IMR-90 (cell line): ENCODE data around the gene ADARB2. TPM values are rescaled to one million over a fixed set of nuclear protein-coding genes. Genes with fewer than 3 reads are reported as not detected.

Experiments
- ATAC-seq: fragments of 200-7000 bp; cut with Tn5 transposase; 2 replicates; pipeline ENCODE4 v1.9.1; 2020; ENCODE audit warnings: low read depth, mild to moderate bottlenecking, moderate library complexity
- BruUV-seq: library from RNA; stranded (reverse); fragments of 400-500 nt; replicated peaks from 2 replicates; lab custom pipeline; 2021; lab: Mats Ljungman, UMichigan
- CTCF ChIA-PET: fragments of 300-600 bp; formaldehyde crosslinking; extraction: SDS; loops from one replicate; lab custom pipeline; 2021; ENCODE audit warnings: antibody characterized with exemption; lab: Yijun Ruan, JAX
- POLR2A ChIA-PET: fragments of 300-600 bp; sonication (Branson Sonifier 250); formaldehyde crosslinking; loops from one replicate; lab custom pipeline; 2022; ENCODE audit warnings: antibody characterized with exemption; ENCODE audit not compliant: unreplicated experiment; lab: Charles Lee
- DNase-seq: peaks from one replicate; pipeline ENCODE4 v3.0.0; 2013
- H2AFZ ChIP-seq: replicated peaks from 2 replicates; pipeline ENCODE3; 2013; ENCODE audit warnings: low read length, mild to moderate bottlenecking; ENCODE audit not compliant: poor library complexity
- H2AK5ac ChIP-seq: 2 replicates; pipeline ENCODE4 v1.6.1; 2013; ENCODE audit warnings: low read depth, low read length, inconsistent platforms
- H2AK9ac ChIP-seq: replicated peaks from 2 replicates; pipeline ENCODE3; 2013; ENCODE audit warnings: mild to moderate bottlenecking, low read depth, low read length, moderate library complexity; ENCODE audit not compliant: poor library complexity
- H2BK120ac ChIP-seq: 2 replicates; pipeline ENCODE4 v1.6.1; 2013; ENCODE audit warnings: low read depth, low read length, inconsistent platforms
- H2BK15ac ChIP-seq: 3 replicates; pipeline ENCODE4 v1.6.1; 2013; ENCODE audit warnings: low read depth, low read length, inconsistent platforms
- H2BK20ac ChIP-seq: 2 replicates; pipeline ENCODE4 v1.6.1; 2013; ENCODE audit warnings: low read depth, mild to moderate bottlenecking, inconsistent platforms, low read length, moderate library complexity
- H2BK5ac ChIP-seq: 2 replicates; pipeline ENCODE4 v1.6.1; 2013; ENCODE audit warnings: mild to moderate bottlenecking, low read depth, low read length, inconsistent platforms; ENCODE audit not compliant: poor library complexity, severe bottlenecking
- H3K14ac ChIP-seq: replicated peaks from 2 replicates; pipeline ENCODE4 v1.6.1; 2013; ENCODE audit warnings: low read depth, low read length, inconsistent platforms
- H3K18ac ChIP-seq: 2 replicates; pipeline ENCODE4 v1.6.1; 2013; ENCODE audit warnings: low read depth, low read length, control low read depth
- H3K23ac ChIP-seq: 2 replicates; pipeline ENCODE4 v1.6.1; 2013; ENCODE audit warnings: low read depth, low read length, inconsistent platforms
- H3K27ac ChIP-seq: 2 replicates; pipeline ENCODE4 v1.5.1; 2013; ENCODE audit warnings: mild to moderate bottlenecking, control low read depth, low read length; ENCODE audit not compliant: insufficient read depth
- H3K27me3 ChIP-seq: 2 replicates; pipeline ENCODE4 v1.6.1; 2013; ENCODE audit warnings: low read length; ENCODE audit not compliant: control insufficient read depth, insufficient read depth
- H3K36me3 ChIP-seq: 2 replicates; pipeline ENCODE4 v1.6.1; 2013; ENCODE audit warnings: low read length, mixed read lengths; ENCODE audit not compliant: control insufficient read depth, insufficient read depth
- H3K4ac ChIP-seq: 2 replicates; pipeline ENCODE4 v1.6.1; 2013; ENCODE audit warnings: low read depth, low read length, inconsistent platforms
- H3K4me1 ChIP-seq: 2 replicates; pipeline ENCODE4 v1.6.1; 2013; ENCODE audit warnings: low read length, mixed read lengths; ENCODE audit not compliant: control insufficient read depth, insufficient read depth
- H3K4me2 ChIP-seq: 2 replicates; pipeline ENCODE4 v1.6.1; 2013; ENCODE audit warnings: low read depth, mild to moderate bottlenecking, control low read depth, low read length, moderate library complexity
- H3K4me3 ChIP-seq: 2 replicates; pipeline ENCODE4 v1.5.1; 2013; ENCODE audit warnings: low read depth, mild to moderate bottlenecking, control low read depth, low read length, moderate library complexity; ENCODE audit not compliant: insufficient read depth
- H3K56ac ChIP-seq: 2 replicates; pipeline ENCODE4 v1.6.1; 2013; ENCODE audit warnings: low read length, inconsistent platforms; ENCODE audit not compliant: insufficient read depth; ENCODE audit errors: extremely low read depth
- H3K79me1 ChIP-seq, 2 experiments: 2 replicates each; pipeline ENCODE4 v1.6.1; 2013; ENCODE audit warnings: low read length in 2 of 2, inconsistent platforms in 1 of 2, low read depth in 1 of 2
- H3K9ac ChIP-seq: 2 replicates; pipeline ENCODE4 v1.6.1; 2013; ENCODE audit warnings: low read depth, low read length, control low read depth
- H3K9me1 ChIP-seq: 2 replicates; pipeline ENCODE4 v1.6.1; 2013; ENCODE audit warnings: low read length, inconsistent platforms; ENCODE audit not compliant: insufficient read depth
- H3K9me3 ChIP-seq: 2 replicates; pipeline ENCODE4 v1.6.1; 2013; ENCODE audit warnings: low read length; ENCODE audit not compliant: control insufficient read depth, insufficient read depth
- H4K20me1 ChIP-seq: 2 replicates; pipeline ENCODE4 v1.6.1; 2013; ENCODE audit warnings: low read length, inconsistent platforms; ENCODE audit not compliant: insufficient read depth
- H4K5ac ChIP-seq: 2 replicates; pipeline ENCODE4 v1.6.1; 2013; ENCODE audit warnings: mild to moderate bottlenecking, low read depth, low read length, control low read depth
- H4K8ac ChIP-seq, 2 experiments: 2 replicates each; pipeline ENCODE4 v1.6.1; 2013; ENCODE audit warnings: low read depth in 2 of 2, low read length in 2 of 2, control low read depth in 1 of 2, inconsistent platforms in 1 of 2
- H4K91ac ChIP-seq: 2 replicates; pipeline ENCODE4 v1.6.1; 2013; ENCODE audit warnings: low read depth, low read length, inconsistent platforms; ENCODE audit not compliant: insufficient read depth
- FOS ChIP-seq: fragments of 150-350 bp; IDR thresholded peaks from 2 replicates; pipeline ENCODE4 v1.6.1; 2016; ENCODE audit warnings: low read depth, low read length
- SMC3 ChIP-seq: fragments of 150-350 bp; IDR thresholded peaks from 2 replicates; pipeline ENCODE4 v1.6.1; 2016; ENCODE audit warnings: low read depth, mild to moderate bottlenecking, antibody characterized with exemption, low read length, moderate library complexity
- WGBS, 2 experiments: methylation state at CpG; one replicate each; pipeline versions ENCODE4 v1.1.5 to v1.1.7; 2013; ENCODE audit warnings: missing lambda C conversion rate in 2 of 2; ENCODE audit not compliant: insufficient read length in 1 of 2; ENCODE audit errors: extremely low coverage in 2 of 2; 5-methylcytosine and 5-hydroxymethylcytosine counted together
- dilution Hi-C: fragments of 300-500 bp; cut with HindIII; formaldehyde crosslinking; loops from one replicate; pipeline ENCODE4 v1.14.3; 2018; ENCODE audit warnings: low sequenced_read_pairs; ENCODE audit not compliant: unreplicated experiment
- in situ Hi-C: fragments of 300-500 bp; cut with MboI; formaldehyde crosslinking; loops from 3 replicates; pipeline ENCODE4 v1.14.3; 2019; ENCODE audit warnings: low sequenced_read_pairs, inconsistent platforms, mixed read lengths
- intact Hi-C: fragments of 100-400 bp; cut with micrococcal nuclease; formaldehyde crosslinking; loops from 2 replicates; pipeline ENCODE4 v1.10.0; 2022
- polyA plus RNA-seq, 3 experiments: library from polyadenylated mRNA; depleted of rRNA; stranded (reverse); fragments of >200 nt; gene quantifications; 2 replicates each; pipeline ENCODE4 v1.2.3, GENCODE V29; 2012; ENCODE audit warnings: low replicate concordance in 1 of 3
- total RNA-seq: library from RNA; depleted of rRNA; stranded (reverse); fragments of >200 nt; gene quantifications from 2 replicates; pipeline ENCODE4 v1.2.3, GENCODE V29; 2012

The ADARB2 gene
- total and polyA plus RNA-seq, 2 of the 4 experiments (the other 2 are of a cell fraction), result not detected

DNA sequence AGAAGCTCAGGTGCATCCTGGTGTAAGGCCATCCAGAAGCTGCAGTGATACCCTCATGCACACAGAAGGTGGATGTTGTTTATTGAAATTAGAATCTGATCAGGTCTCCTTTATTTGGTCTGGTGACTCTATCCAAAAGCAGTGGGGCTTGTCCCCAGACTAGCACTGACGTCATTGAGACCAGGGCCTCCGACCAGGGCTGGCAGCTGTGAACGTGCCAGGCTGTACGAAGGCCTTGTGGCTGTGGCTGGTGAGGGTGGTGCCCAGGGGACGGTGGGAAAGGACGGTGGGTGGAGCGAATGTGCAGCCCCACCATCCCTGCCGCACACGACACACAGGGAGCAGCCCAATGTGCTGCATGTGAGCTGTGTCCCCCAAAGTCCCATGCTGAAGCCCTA is 160.0 kb downstream of the ADARB2 start:
- ATAC-seq, result no peak
- peaks cover 53% of the 10 kb centered on the region for H3K9me3 ChIP-seq

More for the DNA sequence above, 160.0 kb downstream of the ADARB2 start:
- Histone ChIP-seq H2BK15ac (no peak overlapping the region), H3K79me1 (no peaks in the 10 kb centered on the region), H3K27me3 (no peaks in the 10 kb centered on the region), H3K56ac (no peak overlapping the region), H3K27ac (no peak overlapping the region), H3K4me3 (no peak overlapping the region), H2AK9ac (no peak overlapping the region), H3K4me1 (no peaks in the 10 kb centered on the region), H4K20me1 (no peaks in the 10 kb centered on the region), H3K9me1 (no peaks in the 10 kb centered on the region), H3K4ac (no peak overlapping the region), H2BK5ac (no peak overlapping the region), H3K9ac (no peak overlapping the region), H3K14ac (no peak overlapping the region), H3K4me2 (no peak overlapping the region), H4K5ac (no peak overlapping the region), H4K91ac (no peak overlapping the region), H2BK20ac (no peak overlapping the region), H3K18ac (no peak overlapping the region), H2AFZ (no peak overlapping the region), H2BK120ac (no peak overlapping the region), H3K23ac (no peak overlapping the region), H3K36me3 (no peaks in the 10 kb centered on the region), H2AK5ac (no peak overlapping the region), H4K8ac (no peak overlapping the region)
- POLR2A ChIA-PET, result no interaction called here
- no TSS peak for BruUV-seq
- intact Hi-C loops (no loop called here), dilution Hi-C loops (no loop called here), in situ Hi-C loops (no loop called here)
- DNase-seq, result no peak
- 30% methylated on average over 2 of the region's 9 CpGs; no CpG with 5 or more reads in 1 of the 2 experiments for WGBS, 2 experiments
- CTCF ChIA-PET, result no interaction called here
- TF ChIP-seq FOS (no peak), SMC3 (no peak)
